Stimulated activated CD8-positive, alpha-beta memory T cell treated with anti-CD3 and anti-CD28 coated beads, Interleukin-2, amount 100 ng/mL, for 48 hours (primary cell): Measurements from ENCODE around the gene CHSY1.

ENCODE experiments used
- DNase-seq, 2 donors: peaks; one replicate each; pipeline ENCODE4 v3.0.0-alpha.2; 2020; ENCODE audit warnings: low read depth in 2 of 2

Gene CHSY1

DNA sequence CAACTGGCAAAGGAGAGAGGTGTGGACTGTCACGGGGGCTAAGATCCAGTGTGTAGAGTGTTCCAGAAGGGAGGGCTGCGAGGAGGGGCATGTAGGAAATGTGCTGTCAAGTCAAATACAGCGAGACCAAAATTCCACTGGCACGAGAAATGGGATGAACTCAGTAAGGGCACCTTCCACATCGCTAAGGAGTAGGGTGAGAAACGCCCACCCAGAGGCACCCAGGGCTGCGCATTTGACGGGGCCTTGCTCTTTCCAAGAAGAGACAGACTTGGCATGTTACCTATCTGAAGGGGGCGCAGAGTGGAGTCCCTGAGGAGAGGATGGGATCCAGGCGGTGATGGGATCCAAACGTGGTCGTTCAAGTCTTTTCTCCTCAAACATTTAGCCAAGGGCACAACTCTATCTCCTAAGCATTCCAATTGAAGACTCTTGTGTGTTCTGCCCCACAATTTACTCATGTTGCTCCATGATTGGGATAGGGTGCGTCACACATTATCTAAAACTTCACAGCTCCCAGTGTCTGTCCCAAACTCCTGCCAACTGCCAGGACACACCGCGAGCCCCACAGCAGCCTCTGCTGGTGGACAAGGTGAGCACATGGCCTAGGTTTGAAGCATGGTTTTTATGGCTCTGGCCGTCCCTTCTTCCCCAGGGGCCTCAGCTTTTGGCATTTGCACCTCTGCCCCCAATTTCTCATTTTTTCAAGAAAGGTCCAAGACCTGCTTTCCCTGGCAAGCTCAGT lies 17.8 kb upstream of the CHSY1 start:
- no peak for DNase-seq

- no peak for DNase-seq
Observed at GRCh38 chr15:101267320-101268104, 15.7 kb upstream of the CHSY1 start.

DNA sequence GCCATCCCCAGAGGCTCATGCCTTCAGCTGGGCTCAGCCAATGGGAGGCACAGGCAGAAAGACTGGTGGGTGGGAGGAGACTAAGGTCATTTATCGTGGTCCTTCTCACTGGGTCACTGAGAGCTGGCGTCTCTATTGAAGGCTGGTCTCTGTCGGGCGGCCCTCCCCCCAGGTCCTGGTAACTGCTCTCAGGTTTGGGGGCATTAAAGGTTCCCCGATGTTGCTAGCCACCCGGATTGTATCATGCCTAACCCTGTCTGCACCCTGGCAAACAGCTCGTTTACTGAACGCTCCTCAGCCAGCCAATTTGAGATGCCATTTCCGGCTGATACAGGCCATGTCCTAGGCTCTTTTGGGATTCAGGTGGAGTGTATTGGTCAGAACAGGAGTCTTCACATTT lies 14.9 kb upstream of the CHSY1 start:
- no peak for DNase-seq

GRCh38 chr15:101266034-101266433 lies 14.2 kb upstream of the CHSY1 start:
- no peak for DNase-seq

GRCh38 chr15:101264911-101265641 lies 13.2 kb upstream of the CHSY1 start:
- DNase-seq, result no peak

GRCh38 chr15:101264011-101264410 lies 12.2 kb upstream of the CHSY1 start:
- DNase-seq, result no peak

DNA sequence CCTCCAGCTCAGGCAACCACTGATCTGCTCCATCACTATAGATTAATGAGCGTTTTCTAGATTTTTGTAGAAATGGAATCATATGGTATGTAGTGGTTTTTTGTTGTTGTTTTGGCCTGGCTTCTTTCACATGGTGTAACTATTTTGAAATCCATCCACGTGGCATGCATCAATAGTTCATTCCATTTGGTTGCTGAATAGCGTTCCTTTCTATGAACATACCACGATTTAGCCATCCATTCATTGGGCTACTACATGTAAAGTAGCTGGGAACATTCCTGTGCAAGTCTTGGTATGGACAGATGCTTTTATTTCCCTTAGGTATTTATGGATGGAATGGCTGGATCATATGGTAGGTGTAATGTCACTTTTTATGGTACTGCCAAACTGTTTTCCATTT lies 10.7 kb upstream of the CHSY1 start:
- DNase-seq, result no peak

DNA sequence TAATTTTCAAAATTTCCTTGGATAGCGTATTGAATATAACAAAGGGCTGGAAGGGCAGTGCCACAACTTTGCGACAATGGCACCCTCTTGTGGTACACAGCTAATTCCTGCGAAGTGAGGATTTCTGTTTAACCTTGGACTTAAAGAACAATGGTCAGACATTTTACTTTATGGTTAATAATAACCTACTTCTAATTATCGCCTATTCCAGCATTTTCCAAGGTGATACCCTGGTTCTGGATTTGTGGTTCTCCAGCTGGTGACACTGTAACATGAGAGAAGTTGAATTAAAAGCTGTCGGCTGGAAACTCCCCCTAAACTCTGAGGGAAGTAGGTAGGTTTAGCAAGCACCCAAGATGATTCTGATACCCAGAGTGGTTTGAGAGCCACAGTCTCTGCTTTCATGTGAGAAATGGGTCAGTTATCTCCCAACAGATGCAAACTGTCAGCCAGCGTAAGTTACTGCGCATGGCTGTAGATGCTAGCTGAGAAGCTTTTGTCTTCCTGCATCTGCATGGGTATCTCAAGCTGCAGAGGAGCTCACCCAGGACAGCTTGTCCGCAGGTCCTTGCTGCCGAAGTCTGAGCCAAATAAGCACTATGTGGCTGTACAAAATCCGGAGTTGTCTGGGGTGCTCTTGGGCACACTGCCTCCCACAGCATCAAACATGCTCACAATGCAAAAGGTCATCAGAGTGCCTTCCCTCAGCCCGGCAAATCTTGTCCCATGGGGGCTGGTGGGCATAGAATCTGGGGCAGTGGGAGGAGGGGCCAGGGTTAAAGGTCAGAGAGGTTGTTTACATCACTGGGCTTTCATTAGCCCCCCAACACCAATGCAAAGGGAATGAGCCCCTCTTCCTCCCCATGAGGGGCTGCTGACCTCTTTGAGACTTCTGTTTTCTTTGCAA lies 6.6 kb upstream of the CHSY1 start:
- no peak for DNase-seq

DNA sequence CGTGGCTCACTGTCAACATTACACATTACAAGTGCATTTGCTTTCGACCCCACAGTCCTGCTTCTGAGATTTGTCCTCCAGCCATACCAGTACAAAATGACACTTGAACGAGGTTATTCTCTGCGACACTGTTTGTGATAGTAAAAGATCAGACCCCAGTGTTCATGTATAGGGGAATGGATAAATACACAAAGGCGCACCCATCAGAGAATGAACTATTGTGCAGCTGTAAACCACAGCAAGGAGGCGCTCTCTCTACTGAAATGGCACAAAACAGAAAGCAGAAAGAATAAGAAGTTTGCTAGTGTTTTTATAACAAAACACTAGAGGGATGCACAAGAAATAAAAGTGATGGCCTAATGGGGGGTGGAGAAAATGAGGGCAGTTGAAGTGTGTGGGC lies 4.9 kb upstream of the CHSY1 start:
- no peak for DNase-seq

DNA sequence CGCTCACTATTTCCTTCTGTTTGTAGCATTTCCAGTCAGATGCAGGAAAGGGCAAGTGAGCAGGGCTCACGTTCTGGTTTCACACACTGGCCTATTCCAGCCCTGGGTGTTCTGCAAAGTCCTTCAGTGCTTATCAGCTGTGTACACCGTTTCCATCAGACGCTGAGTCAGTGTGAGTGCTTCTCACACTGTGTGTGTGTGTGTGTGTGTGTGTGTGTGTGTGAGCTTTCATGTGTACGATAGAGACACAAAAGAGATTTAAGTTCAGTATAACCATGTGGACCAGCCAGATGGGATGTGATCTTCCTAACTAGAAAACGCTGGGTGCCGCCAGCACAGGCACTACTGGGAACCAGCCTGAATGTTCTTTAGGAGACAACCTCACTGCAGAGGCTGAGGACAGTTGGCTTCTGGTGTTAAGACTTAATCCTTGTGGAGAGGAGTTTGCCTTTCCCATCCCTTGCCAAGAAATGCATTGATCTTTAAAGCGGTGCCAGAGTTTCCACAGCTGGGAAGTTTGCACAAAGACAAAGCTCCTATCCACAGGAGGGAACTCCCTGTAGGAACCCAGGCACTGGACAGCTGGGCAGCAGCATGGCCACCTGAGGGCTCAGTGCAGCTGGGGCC lies 3.9 kb upstream of the CHSY1 start:
- DNase-seq, result no peak

DNA sequence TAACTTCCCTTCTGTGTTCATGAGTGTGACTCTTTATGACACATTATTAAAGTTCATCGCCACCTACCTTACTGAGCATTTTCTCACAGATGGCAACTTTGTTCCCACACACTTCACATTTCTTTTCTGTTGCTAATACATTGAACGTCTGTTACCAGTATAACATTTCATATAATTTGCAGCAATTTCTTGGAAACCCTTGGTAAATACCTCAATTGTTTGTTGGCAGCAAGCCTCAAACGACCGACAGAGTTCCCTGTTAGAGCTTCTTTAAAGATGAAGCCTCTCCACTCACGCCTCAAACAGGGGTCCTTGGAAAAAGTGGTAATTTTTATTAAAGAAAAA lies 3.2 kb upstream of the CHSY1 start:
- DNase-seq, result no peak

DNA sequence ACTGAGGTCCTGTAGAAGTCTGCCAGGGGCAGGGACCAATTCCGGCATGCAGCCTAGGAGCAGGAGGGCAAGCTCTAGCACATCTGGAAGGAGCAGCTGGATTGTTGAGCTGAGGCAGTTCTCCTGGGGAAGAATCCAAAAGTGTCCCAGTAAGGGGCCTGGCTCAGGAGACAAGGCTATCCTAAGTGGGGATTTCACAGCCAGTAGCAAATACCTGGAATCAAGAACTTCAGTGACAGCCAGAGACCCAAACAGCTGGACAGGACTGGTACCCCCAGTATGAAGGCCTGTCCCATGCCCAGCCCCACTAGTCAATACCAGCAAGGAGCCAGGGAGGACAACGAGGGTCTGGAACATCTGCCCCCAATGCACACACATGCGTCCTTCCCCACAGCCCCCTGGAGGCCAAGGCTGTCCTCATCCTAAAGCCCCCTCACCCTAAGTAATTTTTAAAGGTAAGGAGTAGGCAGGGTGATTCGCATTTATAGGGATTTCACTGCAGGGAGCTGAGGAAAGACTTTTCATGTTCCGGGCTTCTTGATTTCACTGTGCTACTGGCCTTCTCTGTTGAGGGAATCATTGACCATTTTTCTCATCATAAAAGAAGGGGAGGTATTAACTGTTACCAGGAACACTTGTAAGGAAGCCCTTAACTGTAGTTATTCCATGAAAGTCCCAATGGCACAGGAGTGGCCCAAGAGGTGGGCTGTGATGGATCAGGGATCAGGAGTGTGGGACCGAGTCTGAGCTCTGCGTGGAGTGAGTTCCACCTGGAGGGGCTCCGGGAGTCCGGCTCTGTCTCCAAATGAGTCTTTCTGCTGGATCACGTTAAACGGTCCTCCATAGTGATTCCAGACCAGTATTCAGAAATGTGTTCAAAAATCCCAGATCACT lies 2.6 kb upstream of the CHSY1 start:
- DNase-seq, result no peak

DNA sequence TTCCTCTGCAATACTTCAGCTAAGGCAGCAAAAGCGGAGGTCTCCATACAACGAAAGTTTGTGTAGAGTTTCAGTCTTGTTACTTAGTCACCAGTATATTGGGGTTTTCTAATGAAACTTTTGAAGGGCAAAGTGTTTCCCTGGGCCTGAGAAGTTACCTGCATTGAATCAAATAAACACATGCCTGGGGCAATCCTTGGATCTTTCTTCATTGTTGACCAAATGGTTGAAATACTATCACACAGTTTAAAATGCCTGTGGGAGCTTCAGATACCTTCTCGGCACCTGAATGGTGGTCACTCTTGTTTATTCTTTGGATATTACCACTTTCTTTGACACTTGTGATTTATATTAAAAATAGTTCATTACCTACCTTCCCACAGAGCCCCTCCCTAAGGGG lies 988 bp upstream of the CHSY1 start:
- no peak for DNase-seq

DNA sequence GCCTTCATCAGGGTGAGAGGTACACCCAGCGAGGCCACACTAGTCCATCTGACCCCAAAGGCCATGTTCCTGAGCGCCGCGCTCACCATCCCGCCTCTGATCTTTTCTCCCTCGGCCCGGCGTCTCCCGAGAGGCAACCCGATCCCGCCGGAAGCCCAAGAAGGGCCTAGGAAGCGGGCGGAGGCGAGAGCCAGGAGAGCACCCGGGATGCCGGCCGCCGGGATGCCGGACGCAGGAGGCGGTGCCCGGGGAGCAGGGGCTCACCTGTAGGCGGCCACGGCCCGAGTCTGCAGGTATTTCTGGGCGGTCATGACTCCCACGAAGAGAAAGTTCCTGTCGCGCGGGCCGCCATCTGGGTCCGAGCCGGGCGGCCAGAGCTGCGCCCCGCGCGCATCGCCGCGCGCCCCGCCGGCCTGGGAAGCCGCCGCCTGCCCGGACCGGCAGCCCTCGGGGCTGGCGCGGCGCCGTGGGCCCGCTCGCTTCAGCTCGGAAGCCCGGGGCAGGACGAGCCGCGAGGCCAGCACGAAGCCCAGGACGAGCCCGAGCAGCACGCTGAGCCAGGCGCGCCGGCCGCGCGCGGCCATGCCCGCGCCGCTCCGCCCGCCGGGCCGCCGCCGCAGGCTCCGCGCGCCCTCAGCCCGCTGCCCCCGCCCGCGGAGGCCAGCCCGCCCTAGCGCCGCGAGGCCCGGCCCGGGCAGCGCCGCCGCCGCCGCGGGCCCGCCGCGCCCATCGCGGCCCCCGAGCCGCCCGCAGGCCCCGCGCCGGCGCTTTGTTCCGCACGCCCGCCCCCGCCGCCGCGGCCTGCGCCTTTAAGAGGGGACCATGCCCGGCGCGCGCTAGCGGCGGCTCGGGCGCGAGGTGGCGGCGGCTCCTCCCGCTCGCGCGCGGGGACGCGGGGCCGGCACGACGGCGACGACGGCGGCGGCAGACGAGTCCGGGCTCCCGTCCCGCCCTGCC lies 697 bp downstream of the CHSY1 start:
- DNase-seq, result peak in 1 of 2 donors; percentile 30

GRCh38 chr15:101250341-101250831 lies 1.5 kb downstream of the CHSY1 start:
- DNase-seq, result no peak

GRCh38 chr15:101248274-101248673 lies 3.6 kb downstream of the CHSY1 start:
- no peak for DNase-seq

GRCh38 chr15:101246824-101247745 lies 4.8 kb downstream of the CHSY1 start:
- no peak for DNase-seq

DNA sequence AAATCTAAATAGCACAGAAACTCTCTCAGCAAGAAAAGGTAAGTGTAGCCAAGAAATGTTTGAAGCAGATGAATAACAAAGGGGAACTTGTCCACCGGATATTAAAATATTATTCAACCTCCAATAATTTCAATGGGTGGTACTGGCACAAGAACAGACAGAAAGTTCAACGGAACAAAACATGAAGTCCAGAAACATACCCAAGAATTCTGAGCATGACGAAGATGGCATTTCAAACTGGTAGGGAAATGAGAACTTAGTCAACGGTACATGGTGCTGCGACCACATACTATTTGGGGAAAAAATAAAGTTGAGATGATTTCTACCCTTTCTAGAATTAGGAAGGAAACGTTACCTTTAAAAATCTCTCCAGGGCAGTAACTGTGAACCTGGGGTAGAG lies 5.5 kb downstream of the CHSY1 start:
- no peak for DNase-seq
